ENCODE measurements around the gene CCDC6.

CCDC6 gene

DNA sequence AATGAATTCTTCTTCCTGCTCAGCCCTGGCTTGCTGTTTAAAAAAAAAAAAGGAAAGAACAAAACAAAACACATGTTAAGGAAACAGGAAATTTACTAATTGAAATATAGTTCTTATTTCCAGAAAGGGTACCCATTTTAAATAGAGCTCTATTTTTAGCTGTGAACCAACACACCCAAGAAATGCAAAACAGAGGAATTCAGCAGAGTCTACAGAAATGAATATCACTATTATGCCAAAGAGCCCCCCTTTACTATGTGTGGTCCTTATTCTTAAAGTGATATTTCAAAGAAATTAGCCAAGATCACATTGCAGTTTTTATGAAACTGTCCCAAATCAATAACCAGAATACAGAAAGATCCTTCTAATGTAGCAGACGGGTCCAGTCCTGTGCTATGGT lies 53.7 kb downstream of the CCDC6 start:
- Histone ChIP-seq H3K27ac (ENCODE audit: insufficient read depth in 1 of 2, low read depth in 1 of 2, low read length in 2 of 2, poor library complexity in 1 of 2, severe bottlenecking in 2 of 2) (peak overlapping the region in 1 of 2 experiments; percentile 25), H3K9me3 (ENCODE audit: control extremely low read depth in 1 of 5, control insufficient read depth in 4 of 5, insufficient read depth in 2 of 5, low read depth in 1 of 5, low read length in 4 of 5) (peaks cover 0 to 5% (median 0%) of the 10 kb centered on the region in 5 experiments), H3K4me1 (ENCODE audit: control extremely low read depth in 1 of 4, control insufficient read depth in 4 of 4, insufficient read depth in 4 of 4, low read length in 3 of 4) (peaks cover 5 to 29% (median 11%) of the 10 kb centered on the region in 4 experiments), H3K4me3 (ENCODE audit: control insufficient read depth in 1 of 7, extremely low read depth in 1 of 7, insufficient read depth in 4 of 7, low read depth in 2 of 7, low read length in 6 of 7) (peak overlapping the region in 2 of 7 experiments; percentile 8 to 32), H3K36me3 (ENCODE audit: control insufficient read depth in 4 of 4, insufficient read depth in 4 of 4, low read length in 3 of 4) (peaks cover 3 to 30% (median 13%) of the 10 kb centered on the region in 4 experiments), H3K27me3 (replicated peaks in 2 of 5; ENCODE audit: control insufficient read depth in 4 of 5, insufficient read depth in 5 of 5, low read length in 4 of 5) (no peaks in the 10 kb centered on the region)
- no peak for DNase-seq
- ChIA-PET POLR2A (no interaction called here), CTCF (interaction anchor here (0.6 to 7.2 kb wide), 7 partner anchors 12 to 406 kb away, joined by 3 to 55 read pairs (median 4); no protein-coding TSS in a partner anchor)
- WGBS (ENCODE audit: insufficient coverage) = 100% methylated on average over 1 of the region's 1 CpG

DNA sequence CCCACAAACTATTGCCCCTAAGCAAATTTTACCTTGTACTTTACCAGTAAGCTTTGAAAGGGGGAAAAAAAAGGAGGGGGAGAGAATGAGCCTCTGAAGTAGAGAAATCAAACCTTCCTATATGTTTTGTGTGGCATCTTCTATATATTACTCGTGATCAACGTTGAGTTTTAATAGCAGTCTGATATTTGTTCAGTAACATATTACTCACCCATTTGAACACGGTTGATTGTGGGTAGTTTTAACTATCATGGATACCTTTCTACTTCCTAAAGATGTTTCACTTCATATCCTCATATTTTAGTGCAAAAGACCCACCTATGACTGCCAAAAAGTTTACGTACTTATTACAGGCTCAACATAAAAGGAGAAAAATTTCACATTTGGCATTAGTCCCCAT lies 54.5 kb downstream of the CCDC6 start:
- Histone ChIP-seq H3K4me1 (ENCODE audit: control extremely low read depth in 1 of 4, control insufficient read depth in 4 of 4, insufficient read depth in 4 of 4, low read length in 3 of 4) (peaks cover 5 to 33% (median 11%) of the 10 kb centered on the region in 4 experiments), H3K36me3 (ENCODE audit: control insufficient read depth in 4 of 4, insufficient read depth in 4 of 4, low read length in 3 of 4) (peaks cover 3 to 32% (median 13%) of the 10 kb centered on the region in 4 experiments), H3K9me3 (ENCODE audit: control extremely low read depth in 1 of 5, control insufficient read depth in 4 of 5, insufficient read depth in 2 of 5, low read depth in 1 of 5, low read length in 4 of 5) (peaks cover 0 to 5% (median 0%) of the 10 kb centered on the region in 5 experiments), H3K27me3 (replicated peaks in 2 of 5; ENCODE audit: control insufficient read depth in 4 of 5, insufficient read depth in 5 of 5, low read length in 4 of 5) (no peaks in the 10 kb centered on the region), H3K27ac (ENCODE audit: insufficient read depth in 1 of 2, low read depth in 1 of 2, low read length in 2 of 2, poor library complexity in 1 of 2, severe bottlenecking in 2 of 2) (peak overlapping the region in 1 of 2 experiments; percentile 25), H3K4me3 (ENCODE audit: control insufficient read depth in 1 of 7, extremely low read depth in 1 of 7, insufficient read depth in 4 of 7, low read depth in 2 of 7, low read length in 6 of 7) (peak overlapping the region in 1 of 7 experiments; percentile 32)
- ChIA-PET POLR2A (interaction anchor here (0.6 kb wide), 1 partner anchor 58 kb away, joined by 3 read pairs; no protein-coding TSS in a partner anchor), CTCF (interaction anchor here (1.1 to 7.2 kb wide), 4 partner anchors 13 to 21 kb away, joined by 3 to 55 read pairs (median 4); no protein-coding TSS in a partner anchor)
- no peak for DNase-seq
- WGBS (ENCODE audit: insufficient coverage) = 100% methylated on average over 1 of the region's 4 CpGs

DNA sequence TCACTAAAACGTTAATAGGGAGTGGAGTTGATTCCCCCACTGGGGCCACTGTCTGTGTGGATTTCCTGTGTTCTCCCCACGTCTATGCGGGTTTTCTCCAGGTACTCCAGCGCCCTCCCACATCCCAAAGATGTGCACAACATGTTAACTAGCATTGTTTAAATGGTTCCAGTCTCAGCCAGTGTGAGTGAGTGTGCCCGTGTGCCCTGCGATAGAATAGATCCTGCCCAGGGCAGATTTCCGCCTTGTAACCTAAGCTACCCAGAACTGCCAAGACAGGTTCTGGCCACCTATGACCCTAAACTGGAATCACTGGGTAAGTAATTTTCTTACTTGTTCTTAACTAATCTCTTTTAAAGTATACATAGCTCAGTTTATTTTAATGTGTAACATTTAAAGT lies 58.5 kb downstream of the CCDC6 start:
- peaks cover 17 to 52% (median 24%) of the 10 kb centered on the region in 4 experiments for H3K4me1 ChIP-seq (ENCODE audit: control extremely low read depth in 1 of 4, control insufficient read depth in 4 of 4, insufficient read depth in 4 of 4, low read length in 3 of 4)
- WGBS (ENCODE audit: insufficient coverage) = 85% methylated on average over 6 of the region's 7 CpGs
- POLR2A ChIA-PET = interaction anchor here (0.7 kb wide), 1 partner anchor 32 kb away, joined by 3 read pairs; no protein-coding TSS in a partner anchor
- H3K9me3 ChIP-seq (ENCODE audit: control extremely low read depth in 1 of 5, control insufficient read depth in 4 of 5, insufficient read depth in 2 of 5, low read depth in 1 of 5, low read length in 4 of 5) = no peaks in the 10 kb centered on the region
- H3K27me3 ChIP-seq (replicated peaks in 2 of 5; ENCODE audit: control insufficient read depth in 4 of 5, insufficient read depth in 5 of 5, low read length in 4 of 5) = no peaks in the 10 kb centered on the region
- CTCF ChIA-PET = interaction anchor here (0.7 to 5.5 kb wide), 5 partner anchors 10 to 34 kb away, joined by 3 to 50 read pairs (median 3); no protein-coding TSS in a partner anchor
- peaks cover 3 to 42% (median 13%) of the 10 kb centered on the region in 4 experiments for H3K36me3 ChIP-seq (ENCODE audit: control insufficient read depth in 4 of 4, insufficient read depth in 4 of 4, low read length in 3 of 4)
- no peak overlapping the region for H3K27ac ChIP-seq (ENCODE audit: insufficient read depth in 1 of 2, low read depth in 1 of 2, low read length in 2 of 2, poor library complexity in 1 of 2, severe bottlenecking in 2 of 2)
- DNase-seq = no peak
- no peak overlapping the region for H3K4me3 ChIP-seq (ENCODE audit: control insufficient read depth in 1 of 7, extremely low read depth in 1 of 7, insufficient read depth in 4 of 7, low read depth in 2 of 7, low read length in 6 of 7)

DNA sequence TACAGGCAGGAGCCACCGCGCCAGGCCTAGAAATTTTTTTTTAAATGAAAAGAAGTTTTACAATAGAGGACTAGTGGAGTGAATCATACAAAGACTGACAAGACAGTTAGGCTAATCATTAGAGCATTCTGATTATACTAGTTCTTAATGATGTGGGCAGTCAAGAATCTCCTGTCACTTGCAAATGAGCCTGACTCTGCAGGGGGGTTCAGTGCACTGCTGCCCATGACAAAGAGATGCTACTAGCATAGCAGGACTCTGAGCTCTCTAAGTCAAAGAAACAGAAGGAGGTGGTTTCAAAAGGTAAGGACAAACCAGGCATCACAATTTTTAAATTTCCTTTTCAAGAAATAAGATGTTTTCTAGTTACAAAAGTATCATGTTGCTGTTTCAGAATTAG lies 59.0 kb downstream of the CCDC6 start:
- no peak for DNase-seq
- H3K4me1 ChIP-seq (ENCODE audit: control extremely low read depth in 1 of 4, control insufficient read depth in 4 of 4, insufficient read depth in 4 of 4, low read length in 3 of 4) = peaks cover 15 to 46% (median 20%) of the 10 kb centered on the region in 4 experiments
- peaks cover 3 to 42% (median 13%) of the 10 kb centered on the region in 4 experiments for H3K36me3 ChIP-seq (ENCODE audit: control insufficient read depth in 4 of 4, insufficient read depth in 4 of 4, low read length in 3 of 4)
- H3K9me3 ChIP-seq (ENCODE audit: control extremely low read depth in 1 of 5, control insufficient read depth in 4 of 5, insufficient read depth in 2 of 5, low read depth in 1 of 5, low read length in 4 of 5) = no peaks in the 10 kb centered on the region
- ChIA-PET POLR2A (no interaction called here), CTCF (interaction anchor here (0.7 to 5.5 kb wide), 3 partner anchors 14 to 33 kb away, joined by 3 to 50 read pairs (median 10); no protein-coding TSS in a partner anchor)
- H3K27me3 ChIP-seq (replicated peaks in 2 of 5; ENCODE audit: control insufficient read depth in 4 of 5, insufficient read depth in 5 of 5, low read length in 4 of 5) = no peaks in the 10 kb centered on the region
- WGBS (ENCODE audit: insufficient coverage) = 94% methylated on average over 2 of the region's 2 CpGs
- H3K4me3 ChIP-seq (ENCODE audit: control insufficient read depth in 1 of 7, extremely low read depth in 1 of 7, insufficient read depth in 4 of 7, low read depth in 2 of 7, low read length in 6 of 7) = no peak overlapping the region
- H3K27ac ChIP-seq (ENCODE audit: insufficient read depth in 1 of 2, low read depth in 1 of 2, low read length in 2 of 2, poor library complexity in 1 of 2, severe bottlenecking in 2 of 2) = no peak overlapping the region

DNA sequence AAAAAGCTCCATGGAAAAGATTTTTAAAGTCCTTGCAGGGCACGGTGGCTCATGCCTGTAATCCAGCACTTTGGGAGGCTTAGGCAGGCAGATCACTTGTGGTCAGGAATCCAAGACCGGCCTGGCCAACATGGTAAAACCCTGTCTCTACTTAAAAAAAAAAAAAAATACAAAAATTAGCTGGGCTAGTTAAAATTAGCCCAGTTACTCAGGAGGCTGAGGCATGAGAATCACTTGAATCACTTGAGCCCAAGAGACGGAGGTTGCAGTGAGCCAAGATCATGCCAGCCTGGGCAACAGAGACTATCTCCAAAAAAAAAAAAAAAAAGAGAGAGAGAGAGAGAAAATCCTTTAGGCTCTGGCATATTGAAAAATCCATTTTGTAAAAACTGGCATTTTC lies 61.9 kb downstream of the CCDC6 start:
- Histone ChIP-seq H3K4me3 (ENCODE audit: control insufficient read depth in 1 of 7, extremely low read depth in 1 of 7, insufficient read depth in 4 of 7, low read depth in 2 of 7, low read length in 6 of 7) (no peak overlapping the region), H3K36me3 (ENCODE audit: control insufficient read depth in 4 of 4, insufficient read depth in 4 of 4, low read length in 3 of 4) (peaks cover 0 to 31% (median 7%) of the 10 kb centered on the region in 4 experiments), H3K27ac (ENCODE audit: insufficient read depth in 1 of 2, low read depth in 1 of 2, low read length in 2 of 2, poor library complexity in 1 of 2, severe bottlenecking in 2 of 2) (peak overlapping the region in 1 of 2 experiments; percentile 1), H3K4me1 (ENCODE audit: control extremely low read depth in 1 of 4, control insufficient read depth in 4 of 4, insufficient read depth in 4 of 4, low read length in 3 of 4) (peaks cover 8 to 43% (median 24%) of the 10 kb centered on the region in 4 experiments), H3K27me3 (replicated peaks in 2 of 5; ENCODE audit: control insufficient read depth in 4 of 5, insufficient read depth in 5 of 5, low read length in 4 of 5) (no peaks in the 10 kb centered on the region), H3K9me3 (ENCODE audit: control extremely low read depth in 1 of 5, control insufficient read depth in 4 of 5, insufficient read depth in 2 of 5, low read depth in 1 of 5, low read length in 4 of 5) (no peaks in the 10 kb centered on the region)
- 100% methylated on average over 1 of the region's 3 CpGs for WGBS (ENCODE audit: insufficient coverage)
- POLR2A ChIA-PET = interaction anchor here (0.8 to 2.3 kb wide), 2 partner anchors 12 kb away, joined by 5 to 16 read pairs; no protein-coding TSS in a partner anchor
- DNase-seq = no peak
- CTCF ChIA-PET = interaction anchor here (0.6 to 5.5 kb wide), 7 partner anchors 11 to 1547 kb away, joined by 3 to 50 read pairs (median 3); no protein-coding TSS in a partner anchor

DNA sequence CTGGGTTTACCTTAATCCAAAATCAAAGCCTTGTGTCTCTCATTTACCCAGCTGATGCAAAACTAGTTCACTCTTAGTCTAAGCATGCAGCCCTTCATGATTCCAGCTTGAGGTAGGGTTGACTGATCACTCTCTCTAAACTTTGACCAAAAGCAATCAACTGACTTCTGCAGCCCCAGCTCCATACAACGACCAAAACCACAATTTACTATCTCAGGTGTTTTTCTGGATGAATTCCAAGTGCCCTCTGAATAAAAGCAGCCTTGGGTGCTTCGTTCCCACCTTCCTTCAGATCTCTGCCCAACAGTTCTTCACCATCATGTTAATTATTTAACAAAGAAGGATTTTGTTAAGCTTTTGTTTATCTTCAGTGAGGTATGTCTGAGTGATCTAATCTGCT lies 62.6 kb downstream of the CCDC6 start:
- DNase-seq = no peak
- peaks cover 12 to 48% (median 27%) of the 10 kb centered on the region in 4 experiments for H3K4me1 ChIP-seq (ENCODE audit: control extremely low read depth in 1 of 4, control insufficient read depth in 4 of 4, insufficient read depth in 4 of 4, low read length in 3 of 4)
- H3K9me3 ChIP-seq (ENCODE audit: control extremely low read depth in 1 of 5, control insufficient read depth in 4 of 5, insufficient read depth in 2 of 5, low read depth in 1 of 5, low read length in 4 of 5) = no peaks in the 10 kb centered on the region
- no peaks in the 10 kb centered on the region for H3K27me3 ChIP-seq (replicated peaks in 2 of 5; ENCODE audit: control insufficient read depth in 4 of 5, insufficient read depth in 5 of 5, low read length in 4 of 5)
- POLR2A ChIA-PET = interaction anchor here (0.5 to 2.3 kb wide), 2 partner anchors 11 to 145 kb away, joined by 3 to 16 read pairs; no protein-coding TSS in a partner anchor
- H3K27ac ChIP-seq (ENCODE audit: insufficient read depth in 1 of 2, low read depth in 1 of 2, low read length in 2 of 2, poor library complexity in 1 of 2, severe bottlenecking in 2 of 2) = no peak overlapping the region
- H3K4me3 ChIP-seq (ENCODE audit: control insufficient read depth in 1 of 7, extremely low read depth in 1 of 7, insufficient read depth in 4 of 7, low read depth in 2 of 7, low read length in 6 of 7) = no peak overlapping the region
- CTCF ChIA-PET = interaction anchor here (0.8 to 5.5 kb wide), 8 partner anchors 10 to 64 kb away, joined by 3 to 50 read pairs (median 4); no protein-coding TSS in a partner anchor
- H3K36me3 ChIP-seq (ENCODE audit: control insufficient read depth in 4 of 4, insufficient read depth in 4 of 4, low read length in 3 of 4) = peaks cover 0 to 24% (median 4%) of the 10 kb centered on the region in 4 experiments
- no CpG with 5 or more reads among the region's 2 CpGs for WGBS (ENCODE audit: insufficient coverage)

DNA sequence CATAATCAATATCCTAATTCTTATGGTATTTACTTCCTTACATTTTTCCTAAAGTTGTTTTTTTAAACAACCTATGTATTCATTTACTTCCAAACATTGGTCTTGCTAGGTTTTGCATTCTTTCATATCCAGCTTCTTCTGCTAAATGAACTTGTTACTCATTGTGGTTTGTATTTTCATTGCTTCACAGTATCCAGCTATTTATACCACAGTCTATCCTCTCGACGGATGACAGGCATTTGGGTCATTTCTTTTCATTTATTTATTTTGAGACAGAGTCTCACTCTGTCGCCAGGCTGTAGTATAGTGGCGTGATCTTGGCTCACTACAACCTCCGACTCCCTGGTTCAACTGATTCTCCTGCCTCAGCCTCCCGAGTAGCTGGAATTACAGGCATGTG lies 66.8 kb downstream of the CCDC6 start:
- 70% methylated on average over 6 of the region's 6 CpGs for WGBS (ENCODE audit: insufficient coverage)
- Histone ChIP-seq H3K27ac (ENCODE audit: insufficient read depth in 1 of 2, low read depth in 1 of 2, low read length in 2 of 2, poor library complexity in 1 of 2, severe bottlenecking in 2 of 2) (no peak overlapping the region), H3K9me3 (ENCODE audit: control extremely low read depth in 1 of 5, control insufficient read depth in 4 of 5, insufficient read depth in 2 of 5, low read depth in 1 of 5, low read length in 4 of 5) (no peaks in the 10 kb centered on the region), H3K4me3 (ENCODE audit: control insufficient read depth in 1 of 7, extremely low read depth in 1 of 7, insufficient read depth in 4 of 7, low read depth in 2 of 7, low read length in 6 of 7) (no peak overlapping the region), H3K36me3 (ENCODE audit: control insufficient read depth in 4 of 4, insufficient read depth in 4 of 4, low read length in 3 of 4) (peaks cover 0 to 23% (median 2%) of the 10 kb centered on the region in 4 experiments), H3K27me3 (replicated peaks in 2 of 5; ENCODE audit: control insufficient read depth in 4 of 5, insufficient read depth in 5 of 5, low read length in 4 of 5) (no peaks in the 10 kb centered on the region), H3K4me1 (ENCODE audit: control extremely low read depth in 1 of 4, control insufficient read depth in 4 of 4, insufficient read depth in 4 of 4, low read length in 3 of 4) (peaks cover 14 to 41% (median 29%) of the 10 kb centered on the region in 4 experiments)
- CTCF ChIA-PET = interaction anchor here (0.7 to 10.0 kb wide), 5 partner anchors 9 to 370 kb away, joined by 3 to 67 read pairs (median 4); no protein-coding TSS in a partner anchor
- DNase-seq = peak in 2 of 3 donors; percentile 75 to 81
- POLR2A ChIA-PET = no interaction called here
